ENCODE results near the gene RFX5.

Gene RFX5

GRCh38 chr1:151324390-151324930 lies 22.6 kb downstream of the RFX5 start:
- Histone ChIP-seq H3K79me2 (ENCODE audit: control insufficient read depth, low read length) (peaks cover 41% of the 10 kb centered on the region), H3K9me3 (ENCODE audit: control insufficient read depth, insufficient read depth, low read length) (no peaks in the 10 kb centered on the region), H3K27ac (ENCODE audit: low read depth, low read length) (no peak overlapping the region), H3K36me3 (ENCODE audit: control insufficient read depth, low read length) (peaks cover 42% of the 10 kb centered on the region), H3K4me1 (ENCODE audit: control insufficient read depth, low read length) (peaks cover 24% of the 10 kb centered on the region), H4K20me1 (ENCODE audit: control insufficient read depth, insufficient read depth, low read depth, low read length) (no peaks in the 10 kb centered on the region), H3K27me3 (ENCODE audit: control insufficient read depth, low read length) (no peaks in the 10 kb centered on the region), H3F3A (ENCODE audit: control insufficient read depth, insufficient read depth) (no peaks in the 10 kb centered on the region), H3K4me3 (ENCODE audit: low read length) (no peak overlapping the region), H3K4me2 (ENCODE audit: low read length) (no peak overlapping the region), H3K9me2 (replicated peaks; ENCODE audit: control insufficient read depth, low read length) (no peaks in the 10 kb centered on the region)
- no peak for TF ChIP-seq CTCF (IDR thresholded peaks at IDR 0.05; ENCODE audit: low read depth, low read length, poor library complexity, severe bottlenecking)
- TF ChIP-seq EZH2phosphoT487 (IDR thresholded peaks at IDR 0.05; ENCODE audit: borderline replicate concordance, low read length), result no peak

- Histone ChIP-seq H3K9me2 (replicated peaks; ENCODE audit: control insufficient read depth, low read length) (no peaks in the 10 kb centered on the region), H3K36me3 (ENCODE audit: control insufficient read depth, low read length) (peaks cover 56% of the 10 kb centered on the region), H3F3A (ENCODE audit: control insufficient read depth, insufficient read depth) (no peaks in the 10 kb centered on the region), H3K4me1 (ENCODE audit: control insufficient read depth, low read length) (no peaks in the 10 kb centered on the region), H3K27me3 (ENCODE audit: control insufficient read depth, low read length) (no peaks in the 10 kb centered on the region), H3K4me2 (ENCODE audit: low read length) (no peak overlapping the region), H3K79me2 (ENCODE audit: control insufficient read depth, low read length) (peaks cover 9% of the 10 kb centered on the region), H4K20me1 (ENCODE audit: control insufficient read depth, insufficient read depth, low read depth, low read length) (no peaks in the 10 kb centered on the region), H3K4me3 (ENCODE audit: low read length) (no peak overlapping the region), H3K27ac (ENCODE audit: low read depth, low read length) (no peak overlapping the region), H3K9me3 (ENCODE audit: control insufficient read depth, insufficient read depth, low read length) (no peaks in the 10 kb centered on the region)
- TF ChIP-seq EZH2phosphoT487 (IDR thresholded peaks at IDR 0.05; ENCODE audit: borderline replicate concordance, low read length), result no peak
- no peak for TF ChIP-seq CTCF (IDR thresholded peaks at IDR 0.05; ENCODE audit: low read depth, low read length, poor library complexity, severe bottlenecking)
These were observed 28.1 kb downstream of the RFX5 start for GRCh38 chr1:151318975-151319374.

GRCh38 chr1:151315565-151316235 lies 31.4 kb downstream of the RFX5 start:
- H3K36me3 ChIP-seq (ENCODE audit: control insufficient read depth, low read length), result peaks cover 72% of the 10 kb centered on the region
- H3K4me2 ChIP-seq (ENCODE audit: low read length), result no peak overlapping the region
- H3K4me1 ChIP-seq (ENCODE audit: control insufficient read depth, low read length), result no peaks in the 10 kb centered on the region
- no peaks in the 10 kb centered on the region for H3F3A ChIP-seq (ENCODE audit: control insufficient read depth, insufficient read depth)
- H3K9me2 ChIP-seq (replicated peaks; ENCODE audit: control insufficient read depth, low read length), result no peaks in the 10 kb centered on the region
- H3K27me3 ChIP-seq (ENCODE audit: control insufficient read depth, low read length), result no peaks in the 10 kb centered on the region
- H3K4me3 ChIP-seq (ENCODE audit: low read length), result no peak overlapping the region
- H4K20me1 ChIP-seq (ENCODE audit: control insufficient read depth, insufficient read depth, low read depth, low read length), result no peaks in the 10 kb centered on the region
- H3K27ac ChIP-seq (ENCODE audit: low read depth, low read length), result no peak overlapping the region
- peaks cover 10% of the 10 kb centered on the region for H3K79me2 ChIP-seq (ENCODE audit: control insufficient read depth, low read length)
- H3K9me3 ChIP-seq (ENCODE audit: control insufficient read depth, insufficient read depth, low read length), result no peaks in the 10 kb centered on the region
- TF ChIP-seq CTCF (IDR thresholded peaks at IDR 0.05; ENCODE audit: low read depth, low read length, poor library complexity, severe bottlenecking) (no peak), EZH2phosphoT487 (IDR thresholded peaks at IDR 0.05; ENCODE audit: borderline replicate concordance, low read length) (no peak)
